Parathyroid adenoma (tissue), 2 donors: ENCODE results near the gene TAF5L.

Source experiments
- H2AFZ ChIP-seq: fragments of 300-600 bp; sonication (generic); one replicate; pipeline ENCODE4 v1.7.0; 2017; ENCODE audit warnings: antibody characterized with exemption, mild to moderate bottlenecking
- H3K27ac ChIP-seq: fragments of 300-600 bp; sonication (generic); one replicate; pipeline ENCODE4 v1.7.0; 2017
- H3K27me3 ChIP-seq: fragments of 300-600 bp; sonication (generic); one replicate; pipeline ENCODE4 v1.7.0; 2017; ENCODE audit warnings: low read length; ENCODE audit not compliant: control insufficient read depth, insufficient read depth
- H3K36me3 ChIP-seq: fragments of 300-600 bp; sonication (generic); one replicate; pipeline ENCODE4 v1.7.0; 2017; ENCODE audit warnings: low read length; ENCODE audit not compliant: control insufficient read depth, insufficient read depth
- H3K4me1 ChIP-seq: fragments of 300-600 bp; sonication (generic); one replicate; pipeline ENCODE4 v1.7.0; 2017; ENCODE audit warnings: control low read depth
- H3K4me2 ChIP-seq: fragments of 300-600 bp; sonication (generic); one replicate; pipeline ENCODE4 v1.7.0; 2017; ENCODE audit warnings: low read length
- H3K4me3 ChIP-seq: fragments of 300-600 bp; sonication (generic); one replicate; pipeline ENCODE4 v1.7.0; 2017; ENCODE audit warnings: low read depth, low read length
- H3K79me2 ChIP-seq: fragments of 300-600 bp; sonication (generic); one replicate; pipeline ENCODE4 v1.7.0; 2017; ENCODE audit warnings: control low read depth
- H3K9ac ChIP-seq: fragments of 300-600 bp; sonication (generic); one replicate; pipeline ENCODE4 v1.7.0; 2017; ENCODE audit warnings: mild to moderate bottlenecking
- H3K9me3 ChIP-seq: fragments of 300-600 bp; sonication (generic); one replicate; pipeline ENCODE4 v1.7.0; 2017; ENCODE audit warnings: low read length; ENCODE audit not compliant: control insufficient read depth
- TF ChIP-seq, protein P1 (sequence below): fragments of 300-600 bp; sonication (generic); IDR thresholded peaks from one replicate; pipeline ENCODE4 v1.7.0; 2017; ENCODE audit warnings: antibody characterized with exemption, mild to moderate bottlenecking
- donor health status: primary hyperparathyroidism.

The TAF5L gene

DNA sequence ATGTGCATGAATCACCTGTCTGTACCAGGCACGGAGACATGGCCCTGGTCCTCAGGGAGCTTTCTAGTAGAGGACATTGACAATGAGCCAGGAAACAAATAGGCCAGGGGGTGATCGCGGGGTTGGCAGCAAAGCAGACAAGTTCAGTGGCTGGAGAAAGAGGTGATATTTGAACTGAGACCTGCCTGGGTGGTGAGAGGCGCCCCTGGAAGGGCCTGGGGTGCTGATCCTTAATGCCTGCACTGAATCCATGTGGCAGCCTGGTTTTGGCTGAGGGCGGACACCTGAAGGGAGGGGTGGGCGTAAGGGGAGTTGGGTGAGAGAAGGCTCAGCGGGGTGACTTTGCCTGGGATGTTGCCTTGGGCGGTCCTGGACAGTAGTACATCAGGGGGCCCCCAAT, 36.0 kb upstream of the TAF5L start:
- Histone ChIP-seq H3K4me2 (no peak overlapping the region), H3K4me3 (no peak overlapping the region), H3K27ac (no peak overlapping the region), H3K9ac (no peak overlapping the region), H3K27me3 (no peaks in the 10 kb centered on the region), H3K79me2 (no peaks in the 10 kb centered on the region), H3K9me3 (no peaks in the 10 kb centered on the region), H2AFZ (no peak overlapping the region), H3K4me1 (no peaks in the 10 kb centered on the region), H3K36me3 (no peaks in the 10 kb centered on the region)
- TF ChIP-seq, protein P1, sequence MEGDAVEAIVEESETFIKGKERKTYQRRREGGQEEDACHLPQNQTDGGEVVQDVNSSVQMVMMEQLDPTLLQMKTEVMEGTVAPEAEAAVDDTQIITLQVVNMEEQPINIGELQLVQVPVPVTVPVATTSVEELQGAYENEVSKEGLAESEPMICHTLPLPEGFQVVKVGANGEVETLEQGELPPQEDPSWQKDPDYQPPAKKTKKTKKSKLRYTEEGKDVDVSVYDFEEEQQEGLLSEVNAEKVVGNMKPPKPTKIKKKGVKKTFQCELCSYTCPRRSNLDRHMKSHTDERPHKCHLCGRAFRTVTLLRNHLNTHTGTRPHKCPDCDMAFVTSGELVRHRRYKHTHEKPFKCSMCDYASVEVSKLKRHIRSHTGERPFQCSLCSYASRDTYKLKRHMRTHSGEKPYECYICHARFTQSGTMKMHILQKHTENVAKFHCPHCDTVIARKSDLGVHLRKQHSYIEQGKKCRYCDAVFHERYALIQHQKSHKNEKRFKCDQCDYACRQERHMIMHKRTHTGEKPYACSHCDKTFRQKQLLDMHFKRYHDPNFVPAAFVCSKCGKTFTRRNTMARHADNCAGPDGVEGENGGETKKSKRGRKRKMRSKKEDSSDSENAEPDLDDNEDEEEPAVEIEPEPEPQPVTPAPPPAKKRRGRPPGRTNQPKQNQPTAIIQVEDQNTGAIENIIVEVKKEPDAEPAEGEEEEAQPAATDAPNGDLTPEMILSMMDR: no peak

DNA sequence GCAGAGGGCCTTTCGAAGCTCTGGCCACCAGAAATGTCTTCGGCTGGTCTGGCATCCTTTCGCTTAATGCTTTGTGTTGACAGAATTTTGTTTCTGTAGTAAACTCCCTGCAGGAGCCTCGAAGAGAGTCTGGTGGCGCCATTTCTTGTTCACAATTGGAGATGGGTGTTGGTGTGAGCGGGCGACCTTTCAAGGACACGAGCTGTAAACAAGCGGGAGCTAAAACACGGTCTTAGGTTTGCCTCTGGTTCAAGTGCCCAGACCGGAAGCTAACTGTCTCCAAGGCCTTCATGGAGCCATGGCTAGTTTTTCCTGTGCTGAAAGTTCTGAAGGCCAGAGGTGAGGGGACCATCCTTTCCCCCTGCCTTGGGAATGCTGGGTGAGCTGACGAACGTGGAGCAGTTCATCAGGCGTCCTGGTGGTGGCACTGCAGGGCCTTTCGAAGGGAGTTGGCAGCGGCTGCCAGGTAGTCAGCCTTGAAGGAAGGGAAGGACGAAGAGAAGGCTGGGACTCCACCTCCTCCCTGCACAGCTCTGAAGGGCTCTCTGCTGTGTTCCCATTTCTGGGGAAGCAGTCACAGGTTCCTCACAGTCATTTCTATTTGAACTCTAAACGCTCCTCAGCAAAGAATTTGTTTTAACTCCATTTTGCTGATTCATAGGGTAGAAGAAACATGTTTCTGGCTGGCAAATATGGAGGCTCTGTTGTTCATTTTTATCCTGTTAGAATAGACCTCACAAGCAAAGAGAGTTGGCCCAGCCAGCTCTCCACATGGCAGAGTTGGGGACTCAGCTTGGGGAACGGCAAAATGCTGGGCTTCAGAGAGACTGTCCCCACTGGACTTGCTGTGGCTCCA, 35.3 kb upstream of the TAF5L start:
- Histone ChIP-seq H3K9me3 (no peaks in the 10 kb centered on the region), H3K4me1 (no peaks in the 10 kb centered on the region), H3K36me3 (no peaks in the 10 kb centered on the region), H3K4me2 (no peak overlapping the region), H3K79me2 (no peaks in the 10 kb centered on the region), H3K9ac (no peak overlapping the region), H2AFZ (no peak overlapping the region), H3K27me3 (no peaks in the 10 kb centered on the region), H3K4me3 (no peak overlapping the region), H3K27ac (no peak overlapping the region)
- TF ChIP-seq, protein P1: peak; percentile 71

DNA sequence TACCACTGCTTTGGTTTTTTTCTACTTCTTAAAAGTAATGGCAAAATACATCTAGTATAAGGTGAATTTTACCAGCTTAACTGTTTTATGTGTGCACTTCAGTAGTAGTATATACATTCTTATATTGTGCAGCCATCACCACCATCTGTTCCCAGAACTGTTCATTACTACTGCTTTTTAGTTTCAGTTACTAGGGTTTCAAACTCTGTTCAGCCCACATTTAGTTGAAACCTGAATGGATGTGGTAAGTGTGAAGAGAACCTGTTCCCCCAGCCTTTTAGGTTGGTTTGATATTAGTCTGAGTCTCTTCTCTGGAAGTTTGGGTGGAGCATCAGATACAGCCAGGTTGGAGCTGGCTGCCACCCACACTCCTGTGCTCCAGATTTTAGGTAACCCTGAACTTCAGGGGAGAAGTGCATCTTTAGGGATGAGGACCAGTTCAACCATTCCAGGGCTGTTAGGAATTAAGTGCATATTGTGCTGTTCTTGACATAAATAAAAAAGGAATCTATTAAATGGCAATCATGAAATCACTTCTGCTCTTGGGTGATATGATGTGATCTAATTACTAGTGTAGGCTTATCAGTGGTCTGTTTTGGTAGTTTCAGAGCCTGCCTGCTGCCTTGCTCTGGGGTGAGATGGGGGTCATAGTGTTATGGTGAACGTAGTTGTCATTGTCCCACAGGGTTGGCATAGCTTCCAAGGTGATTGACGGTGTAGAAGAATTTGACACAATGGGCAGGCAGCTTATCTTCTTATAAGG, 32.3 kb upstream of the TAF5L start:
- TF ChIP-seq, protein P1: no peak
- Histone ChIP-seq H3K9ac (no peak overlapping the region), H3K36me3 (no peaks in the 10 kb centered on the region)

DNA sequence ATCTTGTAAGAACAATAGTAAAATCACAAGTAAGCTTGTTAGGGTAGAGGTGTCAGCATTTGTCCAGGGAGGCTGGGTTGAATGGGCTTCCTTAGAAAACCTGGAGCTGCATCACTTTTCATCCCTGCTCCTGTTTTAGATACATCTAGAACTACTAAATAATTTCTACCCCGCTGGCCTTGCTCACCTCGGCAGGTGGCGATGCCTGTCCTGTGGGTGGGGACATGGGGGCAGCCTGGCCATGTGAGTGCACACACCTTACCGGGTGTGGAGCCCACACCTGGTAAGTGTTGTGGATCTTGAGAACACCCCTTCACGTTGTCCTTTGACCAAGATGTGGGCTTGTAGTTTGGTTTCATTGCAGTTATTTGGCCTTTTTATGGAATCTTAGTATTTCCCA, 29.9 kb upstream of the TAF5L start:
- H3K27ac ChIP-seq: no peak overlapping the region
- H3K4me1 ChIP-seq: no peaks in the 10 kb centered on the region
- H3K4me3 ChIP-seq: no peak overlapping the region
- no peak overlapping the region for H3K9ac ChIP-seq
- TF ChIP-seq, protein P1: no peak
- H2AFZ ChIP-seq: no peak overlapping the region
- no peaks in the 10 kb centered on the region for H3K9me3 ChIP-seq
- H3K79me2 ChIP-seq: no peaks in the 10 kb centered on the region
- H3K4me2 ChIP-seq: no peak overlapping the region
- H3K27me3 ChIP-seq: no peaks in the 10 kb centered on the region
- H3K36me3 ChIP-seq: no peaks in the 10 kb centered on the region

More for the DNA sequence above, 32.3 kb upstream of the TAF5L start:
- Histone ChIP-seq H2AFZ (no peak overlapping the region), H3K4me1 (no peaks in the 10 kb centered on the region), H3K4me2 (no peak overlapping the region), H3K79me2 (no peaks in the 10 kb centered on the region), H3K27ac (no peak overlapping the region), H3K27me3 (no peaks in the 10 kb centered on the region), H3K4me3 (no peak overlapping the region), H3K9me3 (no peaks in the 10 kb centered on the region)
